Uterus (tissue), 2 donors: ENCODE results near the gene CLCN1.

ENCODE experiments used
- CTCF ChIP-seq, 4 experiments: fragments of 200-600 bp in 2 of 4; fragments of 450-650 bp in 2 of 4; sonication (generic) in 2 of 4; IDR thresholded peaks; one replicate each; pipeline ENCODE4 v1.5.1; 2016 to 2019; ENCODE audit warnings: antibody characterized with exemption in 4 of 4, mild to moderate bottlenecking in 2 of 4, moderate library complexity in 1 of 4
- POLR2A ChIP-seq, 2 donors: fragments of 450-650 bp; IDR thresholded peaks; one replicate each; pipeline ENCODE4 v1.6.1; 2016; ENCODE audit warnings: antibody characterized with exemption in 2 of 2, mild to moderate bottlenecking in 1 of 2, moderate library complexity in 1 of 2

- TF ChIP-seq POLR2A (IDR thresholded peaks at IDR 0.05) (no peak), CTCF (IDR thresholded peaks at IDR 0.05) (no peak)
Observed at GRCh38 chr7:143392875-143393266, 77.0 kb downstream of the CLCN1 start.
